K562 (cell line): Measurements from ENCODE around the gene MPL. TPM values are rescaled to one million over a fixed set of nuclear protein-coding genes. Genes with fewer than 3 reads are reported as not detected.

Experiments used
- ATAC-seq: fragments of 200-7000 bp; cut with Tn5 transposase; 3 replicates; pipeline ENCODE4 v1.9.1; 2020; ENCODE audit warnings: moderate library complexity
- BruUV-seq: library from RNA; stranded (reverse); fragments of 400-500 nt; replicated peaks from 2 replicates; lab custom pipeline; 2021; lab: Mats Ljungman, UMichigan
- CTCF ChIA-PET: fragments of 300-600 bp; formaldehyde crosslinking; extraction: SDS; loops from one replicate; lab custom pipeline; 2021; ENCODE audit warnings: low intra/inter-chr PET ratio; lab: Yijun Ruan, JAX
- POLR2A ChIA-PET: fragments of 300-600, 350-650 bp; sonication (Branson Sonifier 250); formaldehyde crosslinking; extraction: SDS; loops from one replicate; lab custom pipeline; 2021; ENCODE audit warnings: antibody characterized with exemption, inconsistent platforms; lab: Yijun Ruan, JAX
- DNase-seq, 4 experiments: peaks; one replicate each; pipeline versions ENCODE4 v3.0.0 to v3.0.0-alpha.2; 2011 to 2018; ENCODE audit warnings: low spot score in 3 of 4, mixed read lengths in 3 of 4; ENCODE audit errors: extremely low read depth in 1 of 4
- FAIRE-seq: peaks from 2 replicates; lab custom pipeline; 2011; peaks lifted over from hg19 to GRCh38; lab: Jason Lieb, UNC
- H2AFZ ChIP-seq: 2 replicates; pipeline ENCODE4 v1.6.0; 2011; ENCODE audit warnings: low read depth, low read length, control low read depth, inconsistent platforms
- H3K27ac ChIP-seq: fragments of 200-600 bp; 3 replicates; pipeline ENCODE4 v1.8.0; 2011; ENCODE audit warnings: low read depth, mild to moderate bottlenecking, control low read depth, inconsistent platforms, low read length, moderate library complexity, mixed read lengths; ENCODE audit errors: extremely low read depth
- H3K27me3 ChIP-seq, 2 experiments: fragments of 300-600 bp in 1 of 2; 2 replicates in 1 of 2; 3 replicates in 1 of 2; pipeline versions ENCODE4 v1.6.0 to v1.8.0; 2011; ENCODE audit warnings: inconsistent platforms in 2 of 2, low read length in 2 of 2, mild to moderate bottlenecking in 1 of 2, mixed read lengths in 1 of 2, moderate library complexity in 1 of 2; ENCODE audit not compliant: control insufficient read depth in 2 of 2, insufficient read depth in 2 of 2
- H3K36me3 ChIP-seq: fragments of 300-600 bp; 3 replicates; pipeline ENCODE4 v1.8.0; 2011; ENCODE audit warnings: mild to moderate bottlenecking, low read length, inconsistent platforms; ENCODE audit not compliant: control insufficient read depth, insufficient read depth
- H3K4me1 ChIP-seq, 2 experiments: fragments of 200-600 bp in 1 of 2; replicated peaks in 1 of 2; 2 replicates in 1 of 2; 3 replicates in 1 of 2; pipeline versions ENCODE4 v1.5.1 to v1.8.0; 2011; ENCODE audit warnings: inconsistent platforms in 2 of 2, low read length in 2 of 2, mild to moderate bottlenecking in 1 of 2, mixed read lengths in 1 of 2, moderate library complexity in 1 of 2; ENCODE audit not compliant: control insufficient read depth in 2 of 2, insufficient read depth in 2 of 2
- H3K4me2 ChIP-seq: 2 replicates; pipeline ENCODE4 v1.6.1; 2011; ENCODE audit warnings: low read length, control low read depth, inconsistent platforms, mixed read lengths; ENCODE audit not compliant: insufficient read depth
- H3K4me3 ChIP-seq: fragments of 200-600 bp; sonication (generic), shearing (Covaris generic); 2 replicates; pipeline ENCODE4 v1.5.1; 2016; ENCODE audit warnings: control low read depth, inconsistent platforms
- H3K79me2 ChIP-seq: fragments of 200-600 bp; 3 replicates; pipeline ENCODE4 v1.8.0; 2011; ENCODE audit warnings: low read length, inconsistent platforms; ENCODE audit not compliant: control insufficient read depth, insufficient read depth
- H3K9ac ChIP-seq, 2 experiments: 2 replicates each; pipeline versions ENCODE4 v1.6.0 to v1.6.1; 2011; ENCODE audit warnings: low read depth in 2 of 2, low read length in 2 of 2, control low read depth in 1 of 2, inconsistent platforms in 1 of 2, mild to moderate bottlenecking in 1 of 2, mixed read lengths in 1 of 2; ENCODE audit not compliant: insufficient read depth in 1 of 2
- H3K9me1 ChIP-seq: one replicate; pipeline ENCODE4 v1.6.0; 2011; ENCODE audit warnings: inconsistent platforms, mild to moderate bottlenecking, low read length, moderate library complexity; ENCODE audit not compliant: control insufficient read depth, insufficient read depth
- H3K9me3 ChIP-seq: replicated peaks from 2 replicates; pipeline ENCODE4 v1.5.1; 2011; ENCODE audit warnings: low read depth, low read length, inconsistent platforms; ENCODE audit not compliant: control insufficient read depth, insufficient read depth
- H4K20me1 ChIP-seq: replicated peaks from 2 replicates; pipeline ENCODE4 v1.6.1; 2011; ENCODE audit warnings: low read length, inconsistent platforms, mixed read lengths; ENCODE audit not compliant: control insufficient read depth, insufficient read depth
- E2F4 ChIP-seq: sonication (generic); formaldehyde crosslinking; IDR thresholded peaks from 2 replicates; pipeline ENCODE4 v1.8.0; 2022; ENCODE audit warnings: mild to moderate bottlenecking, low read depth, missing genetic modification reagents
- FOXM1 ChIP-seq, 2 experiments: fragments of 450-650 bp in 1 of 2; sonication (generic) in 1 of 2; formaldehyde crosslinking in 1 of 2; IDR thresholded peaks; 2 replicates each; pipeline versions ENCODE4 v1.6.1 to v1.9.0; 2017 to 2022; ENCODE audit warnings: low read depth in 2 of 2, mild to moderate bottlenecking in 2 of 2, missing genetic modification reagents in 1 of 2, moderate library complexity in 1 of 2
- GTF3C2 ChIP-seq: IDR thresholded peaks from 3 replicates; pipeline ENCODE4 v1.6.1; 2011; ENCODE audit warnings: borderline replicate concordance, mild to moderate bottlenecking, moderate library complexity; ENCODE audit not compliant: insufficient read length; ENCODE audit errors: extremely low read depth
- HMG20A ChIP-seq: fragments of 450-650 bp; formaldehyde crosslinking; conservative IDR thresholded peaks from 2 replicates; pipeline ENCODE4 v1.4.0; 2020; ENCODE audit warnings: mild to moderate bottlenecking, mixed read lengths
- KAT8 ChIP-seq: fragments of 450-650 bp; IDR thresholded peaks from 2 replicates; pipeline ENCODE4 v1.6.1; 2016; ENCODE audit warnings: low read depth, mild to moderate bottlenecking
- NFRKB ChIP-seq: fragments of 450-650 bp; IDR thresholded peaks from 2 replicates; pipeline ENCODE4 v1.6.1; 2016; ENCODE audit warnings: low read depth
- RBM17 ChIP-seq: fragments of 200-400 bp; formaldehyde crosslinking; IDR thresholded peaks from 2 replicates; pipeline ENCODE4 v1.6.1; 2017; ENCODE audit warnings: low read depth, mild to moderate bottlenecking, low read length, borderline replicate concordance
- SMARCA5 ChIP-seq: fragments of 450-650 bp; IDR thresholded peaks from 2 replicates; pipeline ENCODE4 v1.6.1; 2016
- ZNF24 ChIP-seq: fragments of 450-650 bp; IDR thresholded peaks from 2 replicates; pipeline ENCODE4 v1.6.1; 2016
- ZNF263 ChIP-seq: sonication (generic); formaldehyde crosslinking; IDR thresholded peaks from 2 replicates; pipeline ENCODE4 v1.8.0; 2022; ENCODE audit warnings: mild to moderate bottlenecking, missing genetic modification reagents, borderline replicate concordance
- ZNF57 ChIP-seq: fragments of 450-650 bp; formaldehyde crosslinking; IDR thresholded peaks from 2 replicates; pipeline ENCODE4 v1.4.0; 2020; ENCODE audit warnings: mild to moderate bottlenecking, moderate library complexity
- ZNF696 ChIP-seq: fragments of 250-450 bp; sonication (Bioruptor Pico); conservative IDR thresholded peaks from 2 replicates; pipeline ENCODE4 v1.4.0; 2020; ENCODE audit warnings: mild to moderate bottlenecking, moderate library complexity
- ZNF717 ChIP-seq: fragments of 250-450 bp; sonication (Bioruptor Pico); IDR thresholded peaks from 2 replicates; pipeline ENCODE4 v1.5.0; 2021
- ZNF785 ChIP-seq: fragments of 250-450 bp; sonication (Bioruptor Pico); IDR thresholded peaks from 2 replicates; pipeline ENCODE4 v1.4.0; 2020; ENCODE audit warnings: mild to moderate bottlenecking
- WGBS: fragments of 100-300 bp; shearing (Covaris generic); methylation state at CpG from one replicate; pipeline ENCODE4 v1.1.6; 2016; ENCODE audit warnings: low coverage, mixed read lengths; ENCODE audit not compliant: insufficient coverage; ENCODE audit errors: missing lambda C conversion rate; 5-methylcytosine and 5-hydroxymethylcytosine counted together
- in situ Hi-C: fragments of 300-500 bp; cut with MboI; formaldehyde crosslinking; loops from 4 replicates; pipeline ENCODE4 v1.15.0; 2018; ENCODE audit warnings: inconsistent platforms, mixed read lengths
- intact Hi-C: fragments of 100-400 bp; cut with micrococcal nuclease; formaldehyde crosslinking; loops from 2 replicates; pipeline ENCODE4 v1.14.2; 2022
- polyA plus RNA-seq, 8 experiments: library from polyadenylated mRNA; depleted of rRNA in 4 of 8; stranded (reverse) in 5 of 8; unstranded in 3 of 8; fragments of >200 nt; fragmentation: Nextera tagmentation in 2 of 8; fragmentation: Illumina TruSeq in 1 of 8; extraction: Ambion mirVana in 2 of 8; extraction: Trizol in 1 of 8; gene quantifications; 2 replicates each; pipeline versions ENCODE4 v1.2.1 to v1.2.3, GENCODE V29; 2011 to 2014; ENCODE audit warnings: inconsistent platforms in 1 of 8, missing spikeins in 1 of 8
- total RNA-seq, 7 experiments: library from RNA; depleted of rRNA in 6 of 7; stranded (reverse); fragments of >200 nt in 6 of 7; fragmentation: Illumina TruSeq in 2 of 7; extraction: Trizol in 2 of 7; gene quantifications; 2 replicates each; pipeline versions ENCODE4 v1.2.1 to v1.2.3, GENCODE V29; 2011 to 2021; ENCODE audit warnings: low replicate concordance in 1 of 7

The MPL gene
- total and polyA plus RNA-seq, 9 of the 15 experiments (the other 6 are each of a cell fraction or from before 2014, with no cell fraction given): not detected

GRCh38 chr1:43367904-43368645 is 30.5 kb downstream of the MPL start, which contains the start of gene ELOVL1 (continued):
- TF ChIP-seq ZNF57 (CRISPR knock-in tag): peak; percentile 80; the same call in 1 of the 2 replicates
- no peak for TF ChIP-seq ZNF785 (CRISPR knock-in tag)
- no peak; the same call in 1 of the 2 replicates for TF ChIP-seq NFRKB
- TF ChIP-seq GTF3C2: no peak
- no peak for TF ChIP-seq FOXM1 (IDR thresholded peaks at IDR 0.05; ENCODE audit: low read depth)
- TF ChIP-seq FOXM1 (CRISPR knock-in tag; IDR thresholded peaks at IDR 0.05; ENCODE audit: low read depth): no peak
- no peak for TF ChIP-seq ZNF717 (CRISPR knock-in tag)

- no peak for DNase-seq
- intact Hi-C loops: no loop called here
- ChIA-PET CTCF (interaction anchor here (1.1 to 1.4 kb wide), 2 partner anchors 46 to 161 kb away, joined by 4 to 5 read pairs; no protein-coding TSS in a partner anchor), POLR2A (interaction anchor here (0.8 to 3.1 kb wide), 7 partner anchors 9 to 125 kb away, joined by 3 to 20 read pairs (median 8); partner anchors contain the start of genes CDC20, MED8 and SZT2)
- peak overlapping the region; percentile 74 to 93 for H3K9ac ChIP-seq
- peak overlapping the region; percentile 87 for H2AFZ ChIP-seq
- in situ Hi-C loops: no loop called here
- H3K36me3 ChIP-seq: peaks cover 23% of the 10 kb centered on the region
- H3K9me3 ChIP-seq: no peaks in the 10 kb centered on the region
- peaks cover 40% of the 10 kb centered on the region for H3K79me2 ChIP-seq
- no peak for TF ChIP-seq RBM17
- TF ChIP-seq ZNF263: no peak
- 0 out of 2 replicates have a peak, but pooled peaks have one; percentile 2 for TF ChIP-seq SMARCA5
- no peak for TF ChIP-seq HMG20A
- TF ChIP-seq ZNF24: peak; percentile 4; the same call in 1 of the 2 replicates
- no peak for TF ChIP-seq KAT8
- TF ChIP-seq ZNF696 (CRISPR knock-in tag): no peak
- no peak for TF ChIP-seq E2F4 (CRISPR knock-in tag)
- peak overlapping the region; percentile 93 for H3K4me2 ChIP-seq
- 13% methylated on average over 6 of the region's 6 CpGs for WGBS
- no peaks in the 10 kb centered on the region for H3K27me3 ChIP-seq
- peaks cover 15% of the 10 kb centered on the region for H3K9me1 ChIP-seq
- peak overlapping the region; percentile 64 for H3K4me3 ChIP-seq
- no peak for ATAC-seq
- FAIRE-seq: no peak
- peaks cover 38 to 39% of the 10 kb centered on the region in 2 experiments for H3K4me1 ChIP-seq
- TSS peak; percentile 90 for BruUV-seq
- peaks cover 10% of the 10 kb centered on the region for H4K20me1 ChIP-seq
- peak overlapping the region; percentile 82 for H3K27ac ChIP-seq
Observed at GRCh38 chr1:43368646-43369020, 31.0 kb downstream of the MPL start.
